Thyroid gland (tissue), 4 donors: Measurements from ENCODE around the gene ZNF678.

Experiments
- CTCF ChIP-seq, 6 experiments: fragments of 200-600 bp in 3 of 6; fragments of 450-650 bp in 3 of 6; sonication (generic) in 3 of 6; IDR thresholded peaks; one replicate each; pipeline ENCODE4 v1.5.1; 2016 to 2019; ENCODE audit warnings: antibody characterized with exemption in 6 of 6, mild to moderate bottlenecking in 2 of 6, inconsistent platforms in 1 of 6, moderate library complexity in 1 of 6
- POLR2A ChIP-seq, 2 donors: fragments of 450-650 bp; IDR thresholded peaks; one replicate each; pipeline ENCODE4 v1.6.1; 2017; ENCODE audit warnings: antibody characterized with exemption in 2 of 2, mild to moderate bottlenecking in 2 of 2, moderate library complexity in 1 of 2

- TF ChIP-seq CTCF (IDR thresholded peaks at IDR 0.05) (no peak), POLR2A (IDR thresholded peaks at IDR 0.05) (no peak)
Measured at GRCh38 chr1:227654858-227655752, 91.7 kb downstream of the ZNF678 start.
